NK-92 treated with Interleukin-12 subunit alpha and Interleukin-12 subunit beta, amount 100 ng/mL, for 24 hours (cell line): Measurements from ENCODE around the gene ADAMTS17.
"Not testable (repeated sequence)": the region's sequence is repeated elsewhere in the genome, so short reads cannot be mapped to it uniquely, and the experiment has no call there.

Experiments used
- DNase-seq: peaks from one replicate; lab custom pipeline; 2025; lab: John Stamatoyannopoulos, UW

The ADAMTS17 gene

DNA sequence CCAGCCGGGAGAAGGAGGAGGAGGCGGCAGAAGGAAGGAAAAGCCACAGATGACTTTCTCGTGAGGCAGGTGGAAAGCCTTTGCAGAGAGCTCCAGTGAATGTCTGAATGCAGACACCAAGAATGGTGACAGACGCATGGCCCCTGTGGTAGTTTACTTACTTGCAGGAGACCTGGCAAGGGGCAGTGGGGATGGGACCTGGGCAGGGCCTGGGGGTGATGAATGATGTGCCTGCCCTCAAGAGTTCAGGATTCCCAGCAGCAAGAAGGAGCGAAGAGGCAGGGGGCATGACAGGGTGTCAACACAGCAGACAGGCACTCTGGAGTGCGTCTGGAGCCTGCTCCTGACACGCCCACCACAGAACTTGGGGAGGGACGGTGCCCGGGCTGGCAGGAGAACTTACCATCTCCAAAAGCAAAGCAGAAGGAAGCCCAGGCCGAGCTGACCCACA, 348.1 kb downstream of the ADAMTS17 start:
- no peak for DNase-seq

DNA sequence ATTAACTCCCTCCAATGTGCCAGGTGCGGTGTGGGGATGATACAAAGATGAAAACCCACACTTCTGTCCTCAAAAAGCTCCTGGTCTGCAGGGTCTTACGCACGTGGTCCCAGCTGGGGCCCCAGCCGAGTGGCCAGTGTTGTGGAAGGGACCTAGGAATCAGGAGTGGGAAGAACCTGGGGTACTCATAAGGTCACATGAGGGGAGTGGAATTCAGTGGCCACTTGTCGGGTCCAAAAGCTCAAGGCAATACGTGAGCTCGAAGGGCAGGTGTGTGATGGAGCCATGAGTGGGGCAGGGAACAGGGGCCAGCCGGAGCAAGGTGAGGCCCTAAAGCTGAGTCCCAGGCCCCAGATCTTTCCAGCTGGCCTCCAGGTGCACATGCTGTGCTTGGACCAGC, 348.5 kb downstream of the ADAMTS17 start:
- no peak for DNase-seq

DNA sequence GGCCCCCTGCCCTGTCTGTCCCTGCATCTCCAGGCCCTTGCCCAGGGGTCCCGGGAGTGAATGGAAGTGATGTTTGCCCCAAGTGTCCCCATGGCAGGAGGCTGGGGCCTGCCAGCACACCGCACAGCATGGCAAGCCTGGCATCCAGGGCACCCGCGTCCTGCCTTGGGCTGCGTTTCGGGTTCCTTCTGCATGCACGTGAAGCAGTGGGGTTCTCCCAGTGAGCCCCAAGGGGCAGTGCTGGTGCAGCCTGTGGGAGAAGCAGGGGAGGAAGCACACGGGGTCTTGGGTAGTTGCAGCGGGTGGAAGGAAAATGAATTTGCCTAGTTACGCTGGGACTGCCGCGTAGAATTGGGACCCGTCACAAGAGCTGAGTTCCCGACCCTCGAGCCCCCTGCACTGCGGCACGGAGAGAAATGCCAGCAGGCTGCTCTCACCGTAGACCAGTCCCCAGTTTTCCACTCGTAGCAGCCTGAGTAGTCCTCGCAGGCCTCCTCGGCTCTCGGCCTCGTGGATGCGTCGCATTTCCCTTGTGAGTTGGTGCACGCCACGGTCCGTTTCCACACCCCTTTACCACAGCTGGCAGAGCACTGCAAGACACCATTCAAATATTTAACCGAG, 349.1 kb downstream of the ADAMTS17 start:
- no peak for DNase-seq

DNA sequence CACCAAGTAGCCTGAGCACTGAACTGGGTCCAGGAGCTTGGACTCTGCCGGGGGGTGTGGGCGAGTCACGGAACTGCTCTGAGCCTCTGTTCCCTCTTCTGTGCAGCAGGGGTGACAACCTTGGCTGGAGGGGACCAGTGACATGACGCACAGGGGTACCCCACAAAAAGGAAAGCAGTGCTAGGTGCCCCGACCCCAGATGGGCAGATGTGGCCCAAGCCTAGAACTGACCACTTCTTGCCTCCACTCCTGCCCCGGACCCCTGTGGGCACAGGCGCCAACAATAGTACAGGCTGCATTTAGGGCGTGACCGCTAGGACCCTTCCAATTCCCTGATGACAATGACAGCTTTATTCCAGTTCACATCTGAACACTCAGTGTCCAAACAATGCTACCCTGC, 352.7 kb downstream of the ADAMTS17 start:
- no peak for DNase-seq

GRCh38 chr15:99987701-99988100, 354.1 kb downstream of the ADAMTS17 start:
- no peak for DNase-seq

DNA sequence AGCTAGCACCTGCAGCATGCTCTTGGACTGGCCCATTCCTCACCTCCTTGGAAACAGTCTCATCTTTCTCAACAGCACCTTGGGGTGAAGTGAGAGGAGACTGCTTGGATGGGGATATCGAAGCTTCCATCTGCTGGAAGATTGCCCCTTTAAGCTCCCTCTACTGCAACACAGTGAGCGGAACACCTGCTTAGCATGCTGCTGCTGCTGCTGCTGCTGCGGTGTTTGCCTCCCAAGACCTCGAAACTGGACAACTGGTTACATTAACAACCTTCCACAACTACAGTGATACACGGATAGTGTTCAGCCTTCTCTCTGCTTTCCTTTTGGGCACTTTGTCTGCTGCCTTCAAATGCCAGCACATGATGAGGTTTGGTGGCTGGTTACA, 354.7 kb downstream of the ADAMTS17 start:
- DNase-seq: no peak

GRCh38 chr15:99986297-99987118, 355.3 kb downstream of the ADAMTS17 start:
- DNase-seq: no peak

- no peak for DNase-seq
Measured at GRCh38 chr15:99985878-99986277, 355.9 kb downstream of the ADAMTS17 start.

DNA sequence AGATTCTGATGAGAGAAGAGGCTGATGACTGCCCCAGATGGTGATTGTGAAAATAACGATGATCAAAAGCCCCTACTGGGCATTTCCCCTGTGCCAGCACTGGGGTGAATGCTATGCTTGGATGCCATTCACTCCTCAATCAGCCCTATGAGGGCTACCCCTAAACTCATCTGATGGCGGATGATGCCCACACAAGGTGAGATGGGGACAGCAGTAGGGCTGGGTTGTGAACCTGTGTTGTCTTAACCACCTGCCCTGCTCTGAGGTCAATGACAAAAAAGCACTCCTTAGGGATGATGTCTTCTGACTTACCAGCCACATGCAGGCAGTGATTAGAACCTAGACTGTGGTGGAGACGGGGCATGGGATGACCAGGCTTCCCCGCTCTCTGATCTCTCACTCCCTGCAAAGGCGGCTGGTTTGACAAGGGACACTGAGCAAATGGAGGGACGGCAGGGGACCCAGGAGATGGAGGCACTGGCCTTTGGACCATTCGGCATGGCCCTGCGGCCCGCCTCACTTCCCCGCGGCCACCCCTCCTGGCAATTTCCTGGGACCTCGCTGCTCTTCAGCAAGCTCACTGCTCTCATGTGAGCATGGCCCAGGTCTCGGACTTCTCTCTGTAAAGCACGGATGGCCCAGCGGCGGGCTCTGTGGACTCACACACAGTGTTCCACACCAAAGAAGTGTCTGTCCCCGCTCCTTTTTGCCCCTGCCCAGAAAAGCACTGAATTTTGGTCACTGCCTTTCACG, 357.1 kb downstream of the ADAMTS17 start:
- no peak for DNase-seq

DNA sequence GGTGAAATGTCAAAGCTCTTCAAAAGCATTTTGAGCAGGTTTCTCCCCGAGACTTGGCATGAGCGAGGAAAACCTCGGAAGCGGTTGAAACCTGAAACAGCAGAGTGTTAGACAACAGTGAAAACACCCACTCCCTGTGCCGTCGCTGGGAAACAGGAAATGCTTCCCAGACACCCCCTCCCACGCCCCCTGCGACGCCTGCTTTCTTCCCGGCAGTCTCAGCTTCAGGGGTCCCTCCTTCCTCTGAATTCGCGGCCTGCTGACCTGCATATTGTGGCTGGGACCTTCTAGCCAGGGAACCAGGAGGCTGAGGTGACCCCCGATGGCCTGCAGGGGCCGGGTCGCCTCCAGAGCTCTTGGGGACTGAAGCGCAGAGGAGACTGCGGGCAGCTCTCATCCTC, 357.9 kb downstream of the ADAMTS17 start:
- no peak for DNase-seq

DNA sequence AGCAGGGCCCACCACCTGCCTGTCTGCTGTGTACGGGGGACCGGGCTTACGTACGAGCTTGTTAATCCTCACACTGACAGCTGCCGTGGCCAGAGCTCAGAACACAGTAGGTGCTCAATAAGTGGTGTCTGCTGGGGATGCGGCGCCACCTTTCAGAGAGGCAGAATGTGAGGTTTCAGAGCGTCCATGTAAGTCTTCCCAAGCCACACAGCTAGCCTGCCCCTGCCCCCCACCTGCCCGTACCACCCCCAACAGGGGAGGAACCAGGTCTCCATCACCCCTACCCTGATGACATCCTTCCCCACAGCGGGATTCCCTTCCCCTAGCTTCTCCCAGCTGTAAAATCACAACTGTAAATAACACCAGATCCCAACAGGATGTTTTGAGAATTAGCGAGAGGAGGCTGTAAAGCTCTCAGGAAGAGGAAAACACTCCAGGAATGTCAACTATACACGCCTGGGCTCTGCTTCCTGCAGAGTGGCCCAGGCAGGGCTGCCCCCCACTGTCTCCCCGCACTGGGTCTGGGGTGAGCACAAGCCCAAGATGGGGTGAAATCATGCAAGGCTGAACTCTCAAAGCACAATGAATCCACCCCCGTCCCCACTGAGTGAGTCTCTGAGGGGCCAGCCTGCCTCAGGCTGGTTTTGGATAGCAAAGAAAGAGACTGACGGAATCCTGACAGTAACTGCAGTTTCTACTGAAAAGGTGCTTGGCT, 358.4 kb downstream of the ADAMTS17 start:
- no peak for DNase-seq

DNA sequence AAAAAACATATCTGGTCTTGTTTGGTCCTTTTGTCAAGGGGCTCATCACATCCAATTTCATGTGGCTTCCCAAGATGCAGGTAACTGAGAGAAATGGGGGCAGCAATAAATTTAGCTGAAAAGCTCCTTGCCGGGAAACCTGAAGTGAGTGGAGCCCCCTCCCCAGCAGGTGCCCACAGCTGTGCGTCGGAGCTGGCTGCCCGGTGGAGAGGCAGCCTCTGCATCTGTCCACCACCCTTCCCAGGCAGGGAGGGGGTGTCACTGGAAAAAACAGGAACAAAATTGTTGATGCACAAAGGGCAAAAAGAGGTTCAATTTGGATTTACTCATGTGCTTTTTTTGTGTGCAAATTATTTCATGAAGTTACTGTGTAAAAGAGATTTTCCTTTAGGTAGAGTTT, 359.1 kb downstream of the ADAMTS17 start:
- no peak for DNase-seq

- DNase-seq: no peak
Measured at GRCh38 chr15:99981839-99982658, 359.7 kb downstream of the ADAMTS17 start.

- no peak for DNase-seq
Measured at GRCh38 chr15:99981191-99981647, 360.6 kb downstream of the ADAMTS17 start.

DNA sequence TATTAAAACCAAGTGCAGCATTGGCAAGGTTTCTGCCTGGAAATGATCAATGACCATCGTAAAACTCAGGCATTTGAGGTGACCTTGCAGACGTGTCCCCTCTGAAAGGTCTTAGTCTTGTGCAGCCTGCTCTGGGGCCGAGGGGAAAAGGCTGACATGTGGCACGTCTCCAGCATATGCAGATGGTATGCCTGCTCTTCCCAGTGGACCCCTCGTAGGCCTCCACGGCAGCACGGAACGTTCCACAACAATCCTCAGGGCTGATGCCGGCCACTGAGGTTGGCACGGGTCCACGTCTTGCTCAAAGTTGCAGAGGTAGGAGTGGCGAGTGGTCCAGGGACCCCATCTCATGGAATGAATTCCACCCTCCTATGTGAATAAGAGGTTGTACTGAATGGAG, 361.0 kb downstream of the ADAMTS17 start:
- no peak for DNase-seq

- not testable (repeated sequence) for DNase-seq
Measured at GRCh38 chr15:99979886-99980285, 361.9 kb downstream of the ADAMTS17 start.

DNA sequence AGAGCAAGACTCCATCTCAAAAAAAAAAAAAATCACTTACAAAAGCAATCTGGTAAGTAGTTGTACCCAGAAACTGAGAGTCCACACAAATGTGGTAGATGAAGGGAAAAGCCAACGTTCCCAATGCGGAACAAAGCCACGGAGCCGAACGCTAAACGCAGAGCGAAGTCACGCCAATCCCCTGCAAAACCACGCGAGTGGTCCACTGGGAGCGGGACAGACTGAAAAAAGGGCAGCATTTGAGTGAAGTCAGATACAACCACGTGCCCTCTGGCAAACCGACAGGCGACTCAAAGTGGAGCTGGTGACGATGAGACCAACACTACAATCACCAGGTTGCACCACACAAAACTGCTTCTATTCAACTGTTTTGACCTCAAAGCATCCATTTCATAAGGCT, 362.4 kb downstream of the ADAMTS17 start:
- no peak for DNase-seq

- DNase-seq: no peak
Measured at GRCh38 chr15:99978426-99978825, 363.3 kb downstream of the ADAMTS17 start.

GRCh38 chr15:99977929-99978328, 363.8 kb downstream of the ADAMTS17 start:
- DNase-seq: no peak

DNA sequence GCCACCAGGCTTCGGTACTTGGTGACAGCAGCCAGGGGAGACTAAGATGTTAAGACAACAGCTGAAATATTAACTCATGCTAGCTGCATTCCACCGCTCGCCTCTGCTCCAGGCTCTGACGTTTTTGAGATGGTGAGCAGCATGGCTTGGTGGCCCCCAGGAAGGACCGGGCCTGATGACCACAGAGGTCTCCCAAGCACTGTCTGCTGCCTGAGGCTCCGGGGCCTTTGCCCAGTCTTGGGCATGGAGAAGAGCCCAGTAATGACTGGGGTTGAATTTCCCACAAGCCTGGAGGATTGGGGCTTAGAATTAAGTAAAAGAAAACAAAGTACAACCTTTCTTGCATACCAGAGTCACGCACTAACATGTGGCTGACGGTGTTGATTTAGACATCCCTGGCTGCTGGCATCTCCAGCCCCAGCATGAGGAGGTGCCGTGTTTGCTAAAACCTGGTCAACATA, 364.9 kb downstream of the ADAMTS17 start:
- no peak for DNase-seq

DNA sequence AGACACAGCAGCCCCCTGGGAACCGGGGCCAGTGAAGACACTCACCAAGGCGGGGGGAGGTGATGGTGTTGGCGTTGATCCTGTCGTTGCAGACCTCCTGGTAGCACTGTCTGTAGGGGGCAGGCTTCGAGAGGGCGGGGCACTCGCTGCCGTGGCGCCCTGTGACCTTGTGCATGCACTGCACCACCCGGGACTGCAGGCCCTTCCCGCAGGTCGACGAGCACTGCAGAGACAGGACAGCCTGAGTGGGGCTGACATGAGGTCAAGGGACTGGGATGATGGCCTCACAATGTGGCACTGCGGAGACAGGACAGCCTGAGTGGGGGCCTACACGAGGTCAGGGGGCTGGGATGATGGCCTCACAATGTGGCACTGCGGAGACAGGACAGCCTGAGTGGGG, 365.8 kb downstream of the ADAMTS17 start:
- no peak for DNase-seq
